Naive B cell (primary cell): Measurements from ENCODE around the gene NHLH2. TPM values are rescaled to one million over a fixed set of nuclear protein-coding genes. Genes with fewer than 3 reads are reported as not detected.

Experiments used
- polyA plus RNA-seq, 6 donors: library from polyadenylated mRNA; unstranded; fragments of 300-500 nt; fragmentation: Illumina TruSeq; gene quantifications; one replicate each; pipeline ENCODE4 v1.2.3, GENCODE V29; 2021; ENCODE audit warnings: low read depth in 6 of 6

The NHLH2 gene
- polyA plus RNA-seq, 6 donors from 2014 or later, result not detected

Other genes with a start within 250 kb of the NHLH2 start
- under 1 TPM in 5 of 6 donors, not detected in 1; 0.09 to 0.55 (median 0.24) TPM for gene VANGL1, start 199.2 kb downstream of the NHLH2 start, polyA plus RNA-seq
- gene CASQ2, start 72.4 kb downstream of the NHLH2 start, polyA plus RNA-seq, result not detected
- under 1 TPM in 4 of 6 donors, not detected in 2; 0.13 to 0.53 (median 0.25) TPM for gene SLC22A15, start 135.4 kb upstream of the NHLH2 start, polyA plus RNA-seq